Sigmoid colon (tissue), 7 donors: ENCODE data around the gene BCL2L2. TPM values are rescaled to one million over a fixed set of nuclear protein-coding genes. Genes with fewer than 3 reads are reported as not detected.

ENCODE experiments used
- DNase-seq: peaks from one replicate; pipeline ENCODE4 v3.0.0-alpha.2; 2019
- H3K27ac ChIP-seq, 4 donors: fragments of 200-600 bp; sonication (generic); one replicate each; pipeline ENCODE4 v1.5.1; 2016 to 2019; ENCODE audit warnings: mild to moderate bottlenecking in 1 of 4
- H3K27me3 ChIP-seq, 3 donors: fragments of 200-600 bp; sonication (generic); one replicate each; pipeline ENCODE4 v1.5.1; 2019; ENCODE audit warnings: mild to moderate bottlenecking in 1 of 3
- H3K36me3 ChIP-seq, 4 donors: fragments of 200-600 bp; sonication (generic); one replicate each; pipeline ENCODE4 v1.5.1; 2016 to 2019
- H3K4me1 ChIP-seq, 4 donors: fragments of 200-600 bp; sonication (generic); one replicate each; pipeline ENCODE4 v1.5.1; 2017 to 2019
- H3K4me3 ChIP-seq, 4 donors: fragments of 200-600 bp; sonication (generic); one replicate each; pipeline ENCODE4 v1.5.1; 2017 to 2019; ENCODE audit warnings: mild to moderate bottlenecking in 2 of 4, moderate library complexity in 1 of 4
- H3K9me3 ChIP-seq, 4 donors: fragments of 200-600 bp in 3 of 4; sonication (generic) in 3 of 4; one replicate each; pipeline versions ENCODE4 v1.5.1 to v1.6.1; 2013 to 2019
- CTCF ChIP-seq, 4 experiments: fragments of 450-650 bp in 3 of 4; fragments of 200-600 bp in 1 of 4; IDR thresholded peaks; one replicate each; pipeline ENCODE4 v1.5.1; 2016 to 2019; ENCODE audit warnings: antibody characterized with exemption in 4 of 4, mild to moderate bottlenecking in 3 of 4, moderate library complexity in 2 of 4
- EP300 ChIP-seq, 4 donors: sonication (generic); formaldehyde crosslinking; IDR thresholded peaks; one replicate each; pipeline ENCODE4 v1.6.1; 2017; ENCODE audit warnings: antibody characterized with exemption in 4 of 4
- POLR2A ChIP-seq, 2 donors: fragments of 450-650 bp; IDR thresholded peaks; one replicate each; pipeline ENCODE4 v1.6.1; 2016; ENCODE audit warnings: antibody characterized with exemption in 2 of 2, mild to moderate bottlenecking in 2 of 2, moderate library complexity in 2 of 2
- POLR2AphosphoS5 ChIP-seq, 4 donors: sonication (generic); formaldehyde crosslinking; IDR thresholded peaks; one replicate each; pipeline ENCODE4 v1.6.1; 2017; ENCODE audit warnings: antibody characterized with exemption in 4 of 4
- WGBS, 2 donors: extraction: QIAGEN DNeasy Blood & Tissue Kit; methylation state at CpG; one replicate each; pipeline ENCODE4 v1.1.7; 2013; 5-methylcytosine and 5-hydroxymethylcytosine counted together
- intact Hi-C: fragments of 100-400 bp; cut with DNase I; formaldehyde crosslinking; loops from one replicate; pipeline ENCODE4 v1.15.1; 2023
- polyA plus RNA-seq, 3 donors: library from polyadenylated mRNA; stranded (reverse); fragments of 200-250 nt; gene quantifications; one replicate each; pipeline ENCODE4 v1.2.3, GENCODE V29; 2013
- total RNA-seq, 4 donors: library from RNA; depleted of rRNA; stranded (reverse); fragments of >200 nt; gene quantifications; one replicate each; pipeline ENCODE4 v1.1.0, GENCODE V29; 2016
- donor health status: healthy with polysubstance abuse.
- donor health status: Bipolar disorder and iron deficiency.
- donor health status: healthy.

Gene BCL2L2
- total and polyA plus RNA-seq, 7 donors: 57.0 to 118 (median 75.9) TPM

- intact Hi-C loops: no loop called here
Measured at GRCh38 chr14:23339506-23340268, 33.1 kb downstream of the BCL2L2 start.

GRCh38 chr14:23344481-23344880 is 37.8 kb downstream of the BCL2L2 start:
- no peaks in the 10 kb centered on the region for H3K4me1 ChIP-seq
- no peaks in the 10 kb centered on the region for H3K27me3 ChIP-seq
- no peak overlapping the region for H3K27ac ChIP-seq
- WGBS, 2 donors: 62 to 68% methylated on average over 3 of the region's 3 CpGs
- no peaks in the 10 kb centered on the region for H3K9me3 ChIP-seq
- no peaks in the 10 kb centered on the region for H3K36me3 ChIP-seq
- H3K4me3 ChIP-seq: no peak overlapping the region
- TF ChIP-seq CTCF (IDR thresholded peaks at IDR 0.05) (no peak), POLR2AphosphoS5 (IDR thresholded peaks at IDR 0.05) (no peak), EP300 (IDR thresholded peaks at IDR 0.05) (no peak), POLR2A (IDR thresholded peaks at IDR 0.05) (no peak)
- intact Hi-C loops: no loop called here
- no peak for DNase-seq

More at GRCh38 chr14:23339506-23340268, 33.1 kb downstream of the BCL2L2 start:
- H3K4me1 ChIP-seq: no peaks in the 10 kb centered on the region
- H3K36me3 ChIP-seq: no peaks in the 10 kb centered on the region
- no peaks in the 10 kb centered on the region for H3K27me3 ChIP-seq
- H3K27ac ChIP-seq: no peak overlapping the region
- no peaks in the 10 kb centered on the region for H3K9me3 ChIP-seq
- WGBS, 2 donors: 73 to 96% methylated on average over 1 of the region's 1 CpG
- TF ChIP-seq POLR2A (IDR thresholded peaks at IDR 0.05) (no peak), EP300 (IDR thresholded peaks at IDR 0.05) (no peak), POLR2AphosphoS5 (IDR thresholded peaks at IDR 0.05) (no peak), CTCF (IDR thresholded peaks at IDR 0.05) (no peak)
- DNase-seq: no peak
- H3K4me3 ChIP-seq: no peak overlapping the region

- H3K4me1 ChIP-seq: no peaks in the 10 kb centered on the region
- H3K9me3 ChIP-seq: no peaks in the 10 kb centered on the region
- no peak for DNase-seq
- H3K27me3 ChIP-seq: no peaks in the 10 kb centered on the region
- no peak overlapping the region for H3K4me3 ChIP-seq
- TF ChIP-seq CTCF (IDR thresholded peaks at IDR 0.05) (no peak), EP300 (IDR thresholded peaks at IDR 0.05) (no peak), POLR2AphosphoS5 (IDR thresholded peaks at IDR 0.05) (no peak), POLR2A (IDR thresholded peaks at IDR 0.05) (no peak)
- no peaks in the 10 kb centered on the region for H3K36me3 ChIP-seq
- WGBS, 2 donors: 75 to 86% methylated on average over 13 of the region's 13 CpGs
- intact Hi-C loops: no loop called here
- no peak overlapping the region for H3K27ac ChIP-seq
Measured at GRCh38 chr14:23345987-23346692, 39.5 kb downstream of the BCL2L2 start.

GRCh38 chr14:23346693-23347405 is 40.2 kb downstream of the BCL2L2 start:
- Histone ChIP-seq H3K4me1 (peaks cover 0 to 5% (median 4%) of the 10 kb centered on the region in 4 donors), H3K27ac (no peak overlapping the region), H3K36me3 (no peaks in the 10 kb centered on the region), H3K4me3 (no peak overlapping the region), H3K27me3 (no peaks in the 10 kb centered on the region), H3K9me3 (no peaks in the 10 kb centered on the region)
- TF ChIP-seq EP300 (IDR thresholded peaks at IDR 0.05) (no peak), POLR2AphosphoS5 (IDR thresholded peaks at IDR 0.05) (no peak), POLR2A (IDR thresholded peaks at IDR 0.05) (no peak), CTCF (IDR thresholded peaks at IDR 0.05) (no peak)
- WGBS, 2 donors: 88% methylated on average over 27 of the region's 27 CpGs
- no peak for DNase-seq
- intact Hi-C loops: no loop called here
